Measurements from ENCODE around the gene LPIN3.
A peak's percentile ranks its signal among the peaks of the same experiment; 100 is the strongest.

LPIN3 gene

GRCh38 chr20:41395667-41396664 lies 55.3 kb downstream of the LPIN3 start:
- Mint-ChIP-seq H3K4me3 (no peak overlapping the region), H3K27me3 (no peaks in the 10 kb centered on the region), H3K36me3 (ENCODE audit: low read depth) (no peaks in the 10 kb centered on the region), H3K9me3 (no peaks in the 10 kb centered on the region), H3K4me1 (no peaks in the 10 kb centered on the region), H3K27ac (no peak overlapping the region)
- ATAC-seq (no peak), DNase-seq (no peak)

- no peaks in the 10 kb centered on the region for H3K4me1 Mint-ChIP-seq
- H3K27ac Mint-ChIP-seq: no peak overlapping the region
- no peak overlapping the region for H3K4me3 Mint-ChIP-seq
- no peaks in the 10 kb centered on the region for H3K36me3 Mint-ChIP-seq (ENCODE audit: low read depth)
- H3K27me3 Mint-ChIP-seq: no peaks in the 10 kb centered on the region
- DNase-seq: no peak
- ATAC-seq: no peak
- H3K9me3 Mint-ChIP-seq: no peaks in the 10 kb centered on the region
Observed at GRCh38 chr20:41398408-41398807, 57.8 kb downstream of the LPIN3 start.

DNA sequence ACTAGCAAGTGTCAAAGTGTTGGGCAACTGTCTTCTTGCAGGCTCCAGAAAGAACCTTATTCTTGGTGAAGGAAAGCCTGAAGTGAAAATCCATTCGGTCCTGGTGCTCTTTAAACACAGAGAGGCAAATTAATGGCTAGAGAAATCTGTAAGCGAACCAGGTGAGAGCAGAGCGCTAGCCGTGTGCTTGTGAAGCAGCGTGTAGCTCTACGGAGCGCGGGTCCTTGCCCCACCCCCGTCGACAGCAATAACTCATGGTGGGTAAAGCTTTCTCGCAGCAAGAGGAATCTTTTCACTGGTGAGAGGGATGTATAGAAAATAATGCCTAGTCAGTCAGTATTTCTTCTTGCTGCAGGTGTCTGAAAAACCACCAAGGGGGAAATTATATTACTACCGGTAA lies 63.0 kb downstream of the LPIN3 start:
- no peak for ATAC-seq
- Mint-ChIP-seq H3K4me1 (peaks cover 5% of the 10 kb centered on the region), H3K27ac (no peak overlapping the region), H3K27me3 (no peaks in the 10 kb centered on the region), H3K36me3 (ENCODE audit: low read depth) (peaks cover 7% of the 10 kb centered on the region), H3K4me3 (no peak overlapping the region), H3K9me3 (no peaks in the 10 kb centered on the region)
- no peak for DNase-seq

- no peaks in the 10 kb centered on the region for H3K9me3 Mint-ChIP-seq
- DNase-seq: no peak
- no peaks in the 10 kb centered on the region for H3K27me3 Mint-ChIP-seq
- ATAC-seq: no peak
- peaks cover 15% of the 10 kb centered on the region for H3K36me3 Mint-ChIP-seq (ENCODE audit: low read depth)
- peaks cover 14% of the 10 kb centered on the region for H3K4me1 Mint-ChIP-seq
- H3K4me3 Mint-ChIP-seq: no peak overlapping the region
- no peak overlapping the region for H3K27ac Mint-ChIP-seq
Observed at GRCh38 chr20:41405436-41405835, 64.8 kb downstream of the LPIN3 start.

DNA sequence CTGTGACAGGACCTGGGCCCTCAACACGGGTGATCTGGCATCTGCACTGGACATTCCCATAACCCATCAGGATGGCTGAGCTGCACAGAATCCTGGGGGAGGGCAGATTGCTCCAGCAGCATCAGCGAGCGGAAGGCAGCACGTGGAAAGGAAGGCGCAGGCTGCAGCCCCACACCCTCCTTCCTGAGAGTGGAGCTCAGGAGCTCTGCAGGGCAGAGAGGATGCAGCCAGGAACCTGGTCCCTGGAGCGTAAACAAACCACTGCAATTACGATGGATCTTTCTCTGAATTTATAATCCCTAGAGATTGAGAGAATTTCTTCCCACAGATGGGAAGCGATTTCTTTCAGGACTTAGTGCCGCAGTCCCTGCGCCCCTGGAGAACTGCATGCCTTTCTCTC lies 65.7 kb downstream of the LPIN3 start:
- no peak overlapping the region for H3K27ac Mint-ChIP-seq

DNA sequence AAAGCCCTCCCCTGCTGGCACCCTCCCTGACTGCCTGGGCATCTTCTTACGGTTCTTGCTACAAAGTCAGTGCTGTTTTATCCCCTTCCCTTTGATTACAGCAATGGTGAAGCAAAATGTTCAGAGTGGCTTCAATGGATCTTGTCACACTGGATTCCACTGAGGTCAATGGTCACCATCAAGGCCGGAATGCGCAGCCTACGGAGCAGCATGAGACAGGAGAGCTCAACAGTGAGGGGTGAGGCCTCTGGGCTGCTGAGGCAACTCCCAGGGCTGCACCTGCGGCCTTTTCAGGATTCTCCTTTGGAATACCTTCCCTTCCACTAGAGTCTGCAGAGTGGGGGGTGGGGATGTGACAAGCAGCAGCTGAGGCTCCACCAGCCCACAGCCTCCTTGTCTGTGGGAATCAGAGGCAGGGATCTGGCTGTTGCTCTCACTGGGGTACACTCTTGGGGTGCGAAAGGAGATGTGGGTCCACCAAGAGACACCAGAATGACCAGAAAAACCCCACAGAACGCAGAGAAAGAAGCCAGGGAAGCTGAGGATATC lies 66.3 kb downstream of the LPIN3 start:
- Mint-ChIP-seq H3K27ac (no peak overlapping the region), H3K9me3 (no peaks in the 10 kb centered on the region), H3K27me3 (no peaks in the 10 kb centered on the region), H3K36me3 (ENCODE audit: low read depth) (peaks cover 16% of the 10 kb centered on the region), H3K4me3 (no peak overlapping the region), H3K4me1 (peaks cover 14% of the 10 kb centered on the region)
- DNase-seq: no peak
- no peak for ATAC-seq

More for the DNA sequence above, 65.7 kb downstream of the LPIN3 start:
- H3K36me3 Mint-ChIP-seq (ENCODE audit: low read depth): peaks cover 16% of the 10 kb centered on the region
- no peak overlapping the region for H3K4me3 Mint-ChIP-seq
- no peak for ATAC-seq
- H3K27me3 Mint-ChIP-seq: no peaks in the 10 kb centered on the region
- no peak for DNase-seq
- H3K4me1 Mint-ChIP-seq: peaks cover 14% of the 10 kb centered on the region
- no peaks in the 10 kb centered on the region for H3K9me3 Mint-ChIP-seq

GRCh38 chr20:41407607-41408006 lies 67.0 kb downstream of the LPIN3 start:
- Mint-ChIP-seq H3K4me1 (peaks cover 14% of the 10 kb centered on the region), H3K27ac (no peak overlapping the region), H3K27me3 (no peaks in the 10 kb centered on the region), H3K4me3 (no peak overlapping the region), H3K9me3 (no peaks in the 10 kb centered on the region), H3K36me3 (ENCODE audit: low read depth) (peaks cover 16% of the 10 kb centered on the region)
- no peak for DNase-seq
- ATAC-seq: no peak

DNA sequence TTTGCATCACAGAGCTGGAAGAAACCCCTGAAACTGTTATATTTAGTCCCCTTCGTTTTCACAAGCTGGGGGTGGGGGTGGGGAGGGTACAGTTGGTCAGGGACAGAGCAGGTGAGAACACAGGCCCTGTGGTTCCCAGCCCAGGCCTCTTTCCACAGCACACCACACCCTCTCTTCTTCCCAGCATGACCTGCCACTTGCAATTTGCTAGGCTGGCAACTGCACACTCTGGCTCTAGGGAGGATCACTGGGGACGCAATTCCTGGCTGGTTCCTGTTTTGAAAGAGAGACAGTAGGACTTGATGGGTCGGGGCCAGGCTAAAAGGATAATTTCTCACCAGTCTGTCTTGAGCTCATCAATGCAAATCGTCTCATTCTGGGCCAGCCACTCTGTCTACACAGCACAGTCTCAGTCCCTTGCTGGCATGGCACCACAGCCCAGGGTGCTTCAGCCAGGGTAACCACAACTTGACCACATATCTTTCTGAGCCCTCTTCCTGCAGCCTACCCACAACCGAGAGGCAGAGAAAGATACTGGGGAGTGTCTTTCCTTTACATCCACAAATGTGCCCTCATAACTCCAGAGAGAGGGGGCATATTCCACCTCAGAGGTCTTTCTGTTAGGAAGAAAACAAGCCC lies 67.7 kb downstream of the LPIN3 start:
- Mint-ChIP-seq H3K27me3 (no peaks in the 10 kb centered on the region), H3K9me3 (no peaks in the 10 kb centered on the region), H3K4me3 (no peak overlapping the region), H3K27ac (peak overlapping the region; percentile 1), H3K4me1 (peaks cover 14% of the 10 kb centered on the region), H3K36me3 (ENCODE audit: low read depth) (peaks cover 16% of the 10 kb centered on the region)
- ATAC-seq (peak; percentile 45), DNase-seq (no peak)

DNA sequence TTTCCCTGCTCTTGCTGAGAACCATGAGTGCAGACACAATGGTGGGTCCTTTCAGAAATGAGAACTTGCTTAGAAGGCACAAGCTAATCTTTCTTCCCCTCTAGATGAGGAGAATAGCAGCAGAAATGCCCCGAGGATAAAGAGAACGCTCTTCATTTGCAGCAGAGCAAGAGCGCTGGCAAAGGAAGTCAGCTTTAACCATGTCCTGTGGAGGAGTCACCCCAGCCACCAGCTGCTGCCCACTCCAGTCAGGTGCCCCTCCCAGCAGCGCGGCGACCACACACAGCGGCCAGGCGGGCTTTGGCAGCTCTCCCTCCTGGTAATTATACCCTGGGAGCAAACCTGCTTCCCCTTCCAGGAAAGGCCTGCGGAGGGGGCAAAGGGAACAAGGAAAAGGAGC lies 68.4 kb downstream of the LPIN3 start:
- no peaks in the 10 kb centered on the region for H3K9me3 Mint-ChIP-seq
- H3K36me3 Mint-ChIP-seq (ENCODE audit: low read depth): peaks cover 21% of the 10 kb centered on the region
- H3K4me3 Mint-ChIP-seq: no peak overlapping the region
- H3K27me3 Mint-ChIP-seq: no peaks in the 10 kb centered on the region
- no peak overlapping the region for H3K27ac Mint-ChIP-seq
- DNase-seq (no peak), ATAC-seq (no peak)
- peaks cover 14% of the 10 kb centered on the region for H3K4me1 Mint-ChIP-seq

All from activated naive CD8-positive, alpha-beta T cell treated with anti-CD3 and anti-CD28 coated beads, Interleukin-2, amount 50 U/mL, for 24 hours (primary cell).